ENCODE data around the gene DCAF8L2.
"Not testable (repeated sequence)": the region's sequence is repeated elsewhere in the genome, so short reads cannot be mapped to it uniquely, and the experiment has no call there.

Gene DCAF8L2

GRCh38 chrX:27680726-27681125, 90.6 kb downstream of the DCAF8L2 start:
- DNase-seq: no peak

GRCh38 chrX:27683566-27684208, 93.5 kb downstream of the DCAF8L2 start:
- not testable (repeated sequence) for DNase-seq

GRCh38 chrX:27694667-27695066, 104.5 kb downstream of the DCAF8L2 start:
- no peak for DNase-seq

GRCh38 chrX:27706526-27706925, 116.4 kb downstream of the DCAF8L2 start:
- no peak for DNase-seq

- no peak for DNase-seq
Measured at GRCh38 chrX:27715610-27716009, 125.5 kb downstream of the DCAF8L2 start.

- no peak for DNase-seq
Measured at GRCh38 chrX:27728291-27728690, 138.1 kb downstream of the DCAF8L2 start.

- DNase-seq: no peak
Measured at GRCh38 chrX:27731962-27732361, 141.8 kb downstream of the DCAF8L2 start.

- DNase-seq: no peak
Measured at GRCh38 chrX:27735914-27736313, 145.8 kb downstream of the DCAF8L2 start.

- no peak for DNase-seq
Measured at GRCh38 chrX:27740933-27741332, 150.8 kb downstream of the DCAF8L2 start.

- not testable (repeated sequence) for DNase-seq
Measured at GRCh38 chrX:27743521-27743920, 153.4 kb downstream of the DCAF8L2 start.

GRCh38 chrX:27746516-27746915, 156.4 kb downstream of the DCAF8L2 start:
- DNase-seq: no peak

GRCh38 chrX:27750298-27750697, 160.2 kb downstream of the DCAF8L2 start:
- DNase-seq: not testable (repeated sequence)

GRCh38 chrX:27751976-27752375, 161.8 kb downstream of the DCAF8L2 start:
- DNase-seq: no peak

- no peak for DNase-seq
Measured at GRCh38 chrX:27765718-27766117, 175.6 kb downstream of the DCAF8L2 start.

- DNase-seq: no peak
Measured at GRCh38 chrX:27767387-27767786, 177.2 kb downstream of the DCAF8L2 start.

GRCh38 chrX:27775984-27776383, 185.8 kb downstream of the DCAF8L2 start:
- no peak for DNase-seq

GRCh38 chrX:27796640-27797257, 206.6 kb downstream of the DCAF8L2 start:
- DNase-seq: no peak

GRCh38 chrX:27797575-27797974, 207.4 kb downstream of the DCAF8L2 start:
- DNase-seq: no peak
